Measurements from ENCODE around the gene TEPSIN. TPM values are rescaled to one million over a fixed set of nuclear protein-coding genes. Genes with fewer than 3 reads are reported as not detected.

The TEPSIN gene
- total RNA-seq, 1 experiment from 2014 or later, result 29.3 TPM

GRCh38 chr17:81179861-81180260 lies 59.0 kb downstream of the TEPSIN start:
- Histone ChIP-seq H3K27ac (no peak overlapping the region), H3K4me1 (peaks cover 25% of the 10 kb centered on the region), H3K4me3 (no peak overlapping the region; the same call in 1 of the 2 replicates), H3K9me3 (replicated peaks) (peaks cover 5% of the 10 kb centered on the region), H3K36me3 (no peaks in the 10 kb centered on the region), H3K27me3 (peaks cover 5% of the 10 kb centered on the region; the same call in 1 of the 2 replicates)
- DNase-seq, result peak; percentile 71 to 72

- DNase-seq, result peak; percentile 72 to 76
- Histone ChIP-seq H3K27ac (no peak overlapping the region), H3K4me1 (peaks cover 20% of the 10 kb centered on the region)
Measured at GRCh38 chr17:81179220-81179619, 59.6 kb downstream of the TEPSIN start.

More at GRCh38 chr17:81179220-81179619, 59.6 kb downstream of the TEPSIN start:
- Histone ChIP-seq H3K36me3 (no peaks in the 10 kb centered on the region), H3K27me3 (peaks cover 5% of the 10 kb centered on the region; the same call in 1 of the 2 replicates), H3K9me3 (replicated peaks) (peaks cover 5% of the 10 kb centered on the region), H3K4me3 (no peak overlapping the region)

Other genes with a start within 250 kb of the TEPSIN start
- gene CHMP6, start 247.2 kb downstream of the TEPSIN start, total RNA-seq (2014; rRNA removed; shearing (Covaris generic)), result 23.5 and 27.6 TPM in 2 replicates
- 22.1 and 26.0 TPM in 2 replicates for gene BAIAP2, start 203.9 kb downstream of the TEPSIN start, total RNA-seq (2014; rRNA removed; shearing (Covaris generic))
- 0.43 and 0.61 TPM in 2 replicates for gene PVALEF, start 73.5 kb downstream of the TEPSIN start, total RNA-seq (2014; rRNA removed; shearing (Covaris generic))
- 24.0 and 24.2 TPM in 2 replicates for gene AATK, start 72.8 kb downstream of the TEPSIN start, total RNA-seq (2014; rRNA removed; shearing (Covaris generic))
- gene CEP131, start 16.1 kb downstream of the TEPSIN start, total RNA-seq (2014; rRNA removed; shearing (Covaris generic)), result 31.5 and 33.0 TPM in 2 replicates
- 129 and 132 TPM in 2 replicates for gene NDUFAF8, start 263 bp upstream of the TEPSIN start, total RNA-seq (2014; rRNA removed; shearing (Covaris generic))
- gene SLC38A10, start 56.3 kb upstream of the TEPSIN start, total RNA-seq (2014; rRNA removed; shearing (Covaris generic)), result 97.0 and 99.8 TPM in 2 replicates
- gene BAHCC1, start 156.4 kb upstream of the TEPSIN start, total RNA-seq (2014; rRNA removed; shearing (Covaris generic)), result 17.4 and 20.0 TPM in 2 replicates

All from SJCRH30 (cell line).